Endothelial cell of umbilical vein (primary cell): ENCODE data around the gene UCHL1.

ENCODE experiments used
- EZH2 ChIP-seq: IDR thresholded peaks from 2 replicates; pipeline ENCODE4 v1.6.1; 2012; ENCODE audit warnings: borderline replicate concordance, low read depth, mild to moderate bottlenecking, moderate library complexity, low read length, inconsistent platforms; ENCODE audit not compliant: severe bottlenecking
- FOS ChIP-seq: IDR thresholded peaks from 2 replicates; pipeline ENCODE4 v1.6.1; 2011; ENCODE audit warnings: mild to moderate bottlenecking, low read length, moderate library complexity, borderline replicate concordance; ENCODE audit not compliant: insufficient read depth
- JUN ChIP-seq: IDR thresholded peaks from 2 replicates; pipeline ENCODE4 v1.6.1; 2011; ENCODE audit warnings: borderline replicate concordance, low read depth; ENCODE audit not compliant: insufficient read length, insufficient read depth
- MAX ChIP-seq: IDR thresholded peaks from 2 replicates; pipeline ENCODE4 v1.6.1; 2011; ENCODE audit not compliant: insufficient read depth, insufficient read length
- MYC ChIP-seq: IDR thresholded peaks from one replicate; pipeline ENCODE4 v1.6.1; 2011; ENCODE audit warnings: mild to moderate bottlenecking, low read depth, low read length
- POLR2A ChIP-seq: IDR thresholded peaks from 2 replicates; pipeline ENCODE4 v1.6.1; 2012; ENCODE audit warnings: low read depth, mild to moderate bottlenecking, control low read depth, low read length
- POLR2AphosphoS5 ChIP-seq: IDR thresholded peaks from 2 replicates; pipeline ENCODE4 v1.6.1; 2012; ENCODE audit warnings: low read depth, mild to moderate bottlenecking, control low read depth, low read length, moderate library complexity; ENCODE audit not compliant: insufficient read depth
- TF ChIP-seq, protein P1 (sequence below), 2 donors: IDR thresholded peaks; 1 replicate in 1 of 2; 2 replicates in 1 of 2; pipeline ENCODE4 v1.5.1; 2011; ENCODE audit warnings: low read length in 2 of 2, mild to moderate bottlenecking in 2 of 2, moderate library complexity in 2 of 2, control low read depth in 1 of 2, inconsistent platforms in 1 of 2, low read depth in 1 of 2; ENCODE audit not compliant: insufficient read depth in 1 of 2; ENCODE audit errors: extremely low read depth in 1 of 2

GRCh38 chr4:41236508-41236907 lies 20.2 kb upstream of the UCHL1 start:
- TF ChIP-seq, protein P1, sequence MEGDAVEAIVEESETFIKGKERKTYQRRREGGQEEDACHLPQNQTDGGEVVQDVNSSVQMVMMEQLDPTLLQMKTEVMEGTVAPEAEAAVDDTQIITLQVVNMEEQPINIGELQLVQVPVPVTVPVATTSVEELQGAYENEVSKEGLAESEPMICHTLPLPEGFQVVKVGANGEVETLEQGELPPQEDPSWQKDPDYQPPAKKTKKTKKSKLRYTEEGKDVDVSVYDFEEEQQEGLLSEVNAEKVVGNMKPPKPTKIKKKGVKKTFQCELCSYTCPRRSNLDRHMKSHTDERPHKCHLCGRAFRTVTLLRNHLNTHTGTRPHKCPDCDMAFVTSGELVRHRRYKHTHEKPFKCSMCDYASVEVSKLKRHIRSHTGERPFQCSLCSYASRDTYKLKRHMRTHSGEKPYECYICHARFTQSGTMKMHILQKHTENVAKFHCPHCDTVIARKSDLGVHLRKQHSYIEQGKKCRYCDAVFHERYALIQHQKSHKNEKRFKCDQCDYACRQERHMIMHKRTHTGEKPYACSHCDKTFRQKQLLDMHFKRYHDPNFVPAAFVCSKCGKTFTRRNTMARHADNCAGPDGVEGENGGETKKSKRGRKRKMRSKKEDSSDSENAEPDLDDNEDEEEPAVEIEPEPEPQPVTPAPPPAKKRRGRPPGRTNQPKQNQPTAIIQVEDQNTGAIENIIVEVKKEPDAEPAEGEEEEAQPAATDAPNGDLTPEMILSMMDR (IDR thresholded peaks at IDR 0.05; ENCODE audit: extremely low read depth in 1 of 2, insufficient read depth in 1 of 2, low read depth in 1 of 2, low read length in 2 of 2): no peak
- TF ChIP-seq MAX: no peak
- TF ChIP-seq MYC: no peak
- no peak for TF ChIP-seq EZH2
- TF ChIP-seq POLR2A: no peak
- no peak for TF ChIP-seq FOS
- no peak for TF ChIP-seq POLR2AphosphoS5
- TF ChIP-seq JUN: no peak
